ENCODE data around the gene ACBD6.

- no peak for TF ChIP-seq EZH2 (IDR thresholded peaks at IDR 0.05; ENCODE audit: insufficient read depth, poor library complexity, severe bottlenecking)
- TF ChIP-seq EZH2phosphoT487 (IDR thresholded peaks at IDR 0.05; ENCODE audit: insufficient read depth, low read depth) = no peak
These were observed 237.8 kb downstream of the ACBD6 start for GRCh38 chr1:180264595-180264994.

Data from GM23248 (cell line).